H1 (cell line): ENCODE measurements around the gene OTUB1. TPM values are rescaled to one million over a fixed set of nuclear protein-coding genes. Genes with fewer than 3 reads are reported as not detected.

Experiments used
- ASH2L ChIP-seq: fragments of 200-600, 300-600 bp; sonication (generic); IDR thresholded peaks from one replicate; pipeline ENCODE4 v1.7.1; 2017; ENCODE audit warnings: low read length
- BRCA1 ChIP-seq: IDR thresholded peaks from 2 replicates; pipeline ENCODE4 v1.6.1; 2012; ENCODE audit warnings: low read depth, low read length, improper control_type of control experiment
- CHD2 ChIP-seq: IDR thresholded peaks from 2 replicates; pipeline ENCODE4 v1.6.1; 2012; ENCODE audit warnings: low read length, improper control_type of control experiment
- CREB1 ChIP-seq: IDR thresholded peaks from 2 replicates; pipeline ENCODE4 v1.6.1; 2012; ENCODE audit warnings: inconsistent platforms
- E2F6 ChIP-seq: IDR thresholded peaks from 2 replicates; pipeline ENCODE4 v1.6.1; 2012; ENCODE audit warnings: inconsistent platforms
- EZH2 ChIP-seq: fragments of 200-600 bp; sonication (generic); IDR thresholded peaks from 2 replicates; pipeline ENCODE4 v1.7.1; 2012; ENCODE audit warnings: low read depth, mild to moderate bottlenecking, moderate library complexity, low read length, inconsistent platforms; ENCODE audit not compliant: severe bottlenecking
- JUN ChIP-seq: IDR thresholded peaks from 2 replicates; pipeline ENCODE4 v1.6.1; 2011; ENCODE audit warnings: low read depth, mild to moderate bottlenecking, improper control_type of control experiment, low read length
- JUND ChIP-seq: IDR thresholded peaks from 2 replicates; pipeline ENCODE4 v1.6.1; 2011; ENCODE audit warnings: mild to moderate bottlenecking, improper control_type of control experiment, low read length
- KDM4A ChIP-seq: IDR thresholded peaks from one replicate; pipeline ENCODE4 v1.7.1; 2012; ENCODE audit warnings: low read depth, mild to moderate bottlenecking, moderate library complexity, low read length, inconsistent platforms; ENCODE audit not compliant: severe bottlenecking
- KDM5A ChIP-seq: fragments of 200-600 bp; IDR thresholded peaks from 2 replicates; pipeline ENCODE4 v1.7.1; 2012; ENCODE audit warnings: mild to moderate bottlenecking, low read length, inconsistent platforms, mixed read lengths
- NANOG ChIP-seq: IDR thresholded peaks from 2 replicates; pipeline ENCODE4 v1.6.1; 2011; ENCODE audit warnings: low read length, low read depth, mild to moderate bottlenecking, inconsistent platforms; ENCODE audit not compliant: insufficient read depth, poor library complexity, severe bottlenecking
- POLR2A ChIP-seq, 2 experiments: IDR thresholded peaks; 1 replicate in 1 of 2; 2 replicates in 1 of 2; pipeline ENCODE4 v1.6.1; 2011; ENCODE audit warnings: low read depth in 2 of 2, low read length in 2 of 2, mild to moderate bottlenecking in 2 of 2; ENCODE audit errors: control extremely low read depth in 1 of 2
- POLR2AphosphoS5 ChIP-seq: IDR thresholded peaks from 2 replicates; pipeline ENCODE4 v1.6.1; 2011; ENCODE audit warnings: low read depth, low read length
- POU5F1 ChIP-seq: IDR thresholded peaks from 2 replicates; pipeline ENCODE4 v1.6.1; 2011; ENCODE audit warnings: low read depth, mild to moderate bottlenecking, low read length, moderate library complexity
- RFX5 ChIP-seq: IDR thresholded peaks from 2 replicates; pipeline ENCODE4 v1.6.1; 2011; ENCODE audit warnings: low read depth, low read length, improper control_type of control experiment, borderline replicate concordance
- SIRT6 ChIP-seq: IDR thresholded peaks from one replicate; pipeline ENCODE4 v1.7.1; 2012; ENCODE audit warnings: low read length, inconsistent platforms
- SP1 ChIP-seq: IDR thresholded peaks from 2 replicates; pipeline ENCODE4 v1.6.1; 2011; ENCODE audit warnings: low read depth, low read length
- USF2 ChIP-seq: IDR thresholded peaks from 2 replicates; pipeline ENCODE4 v1.6.1; 2011; ENCODE audit warnings: low read length, improper control_type of control experiment
- YY1 ChIP-seq: IDR thresholded peaks from 2 replicates; pipeline ENCODE4 v1.6.1; 2011; ENCODE audit warnings: low read depth, mild to moderate bottlenecking, low read length
- polyA plus RNA-seq, 7 experiments: library from polyadenylated mRNA; depleted of rRNA in 3 of 7; stranded (reverse) in 5 of 7; unstranded in 2 of 7; fragments of >200 nt in 5 of 7; fragments of 200-250 nt in 2 of 7; gene quantifications; 1 replicate in 5 of 7; 2 replicates in 1 of 7; 4 replicates in 1 of 7; pipeline versions ENCODE4 v1.2.1 to v1.2.3, GENCODE V29; 2011 to 2013; ENCODE audit warnings: missing spikeins in 2 of 7, mixed read lengths in 2 of 7
- total RNA-seq: library from RNA; stranded (reverse); fragmentation: NEBNext Ultra II Directional; extraction: Animal tissue kit (Norgen Biotek cat#: 25700); gene quantifications from 2 replicates; pipeline ENCODE4 v1.2.1, GENCODE V29; 2021

Gene OTUB1
- total and polyA plus RNA-seq, 2 of the 8 experiments (the other 6 are each of a cell fraction or from before 2014, with no cell fraction given), result 110 to 274 TPM

- TF ChIP-seq KDM5A, result peak; percentile 66; the same call in 1 of the 2 replicates
- TF ChIP-seq E2F6, result peak; percentile 76
- no peak for TF ChIP-seq POU5F1
- TF ChIP-seq SIRT6, result no peak
- peak; percentile 5 for TF ChIP-seq NANOG
- TF ChIP-seq POLR2AphosphoS5, result peak; percentile 80
- TF ChIP-seq KDM4A, result peak; percentile 89
- TF ChIP-seq JUN, result no peak
- peak; percentile 96 for TF ChIP-seq USF2
- peak; percentile 24; the same call in 1 of the 2 replicates for TF ChIP-seq CHD2
- no peak for TF ChIP-seq RFX5
- peak in 1 of 2 experiments; percentile 78; a peak in 2 of 3 replicates for TF ChIP-seq POLR2A (IDR thresholded peaks at IDR 0.05; ENCODE audit: control extremely low read depth in 1 of 2, low read depth in 2 of 2, low read length in 2 of 2)
- TF ChIP-seq SP1, result 0 out of 2 replicates have a peak, but pooled peaks have one; percentile 57
- TF ChIP-seq CREB1, result peak; percentile 98
- no peak for TF ChIP-seq JUND
- no peak for TF ChIP-seq YY1
- TF ChIP-seq ASH2L, result no peak
- TF ChIP-seq BRCA1, result no peak
- no peak for TF ChIP-seq EZH2
These were observed 47.5 kb upstream of the OTUB1 start, which contains the start of gene NAA40 (continued) for GRCh38 chr11:63938479-63939396.
